Measurements from ENCODE around the gene CXCL16. TPM values are rescaled to one million over a fixed set of nuclear protein-coding genes. Genes with fewer than 3 reads are reported as not detected.
A peak's percentile ranks its signal among the peaks of the same experiment; 100 is the strongest.

The CXCL16 gene
- total and polyA plus RNA-seq, 10 of the 15 experiments (the other 5 are each of a cell fraction or from before 2014, with no cell fraction given): 0.15 to 2.2 (median 0.65) TPM

DNA sequence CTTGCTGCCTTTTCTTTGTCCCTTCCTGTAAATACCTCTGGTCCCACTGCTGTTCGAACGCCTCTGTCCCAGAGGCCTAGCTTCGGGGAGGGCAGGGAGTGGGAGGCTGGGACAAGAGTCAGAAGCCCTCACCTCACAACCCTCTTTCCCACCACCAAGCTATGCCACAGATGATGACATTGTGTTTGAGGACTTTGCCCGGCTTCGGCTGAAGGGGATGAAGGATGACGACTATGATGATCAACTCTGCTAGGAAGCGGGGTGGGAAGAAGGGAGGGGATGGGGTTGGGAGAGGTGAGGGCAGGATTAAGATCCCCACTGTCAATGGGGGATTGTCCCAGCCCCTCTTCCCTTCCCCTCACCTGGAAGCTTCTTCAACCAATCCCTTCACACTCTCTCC is 18.9 kb downstream of the CXCL16 start:
- no peak overlapping the region for H3K4me2 ChIP-seq (ENCODE audit: control insufficient read depth, insufficient read depth)
- ChIA-PET SMC1A (ENCODE audit: uncharacterized antibody, unreplicated experiment) (interaction anchor here (1.6 kb wide), 1 partner anchor 10 kb away, joined by 3 read pairs; the partner anchor contains the start of gene ARRB2), RAD21 (ENCODE audit: unreplicated experiment) (no interaction called here), CTCF (no interaction called here), POLR2A (no interaction called here)
- TSS peak; percentile 89 for BruUV-seq (replicated peaks)
- no peak for DNase-seq (ENCODE audit: low read depth, low spot score)
- 96% methylated on average over 7 of the region's 7 CpGs for WGBS (ENCODE audit: insufficient coverage, insufficient replicate concordance, low lambda C conversion rate, missing lambda C conversion rate)
- no peak overlapping the region for H3K4me3 ChIP-seq
- peaks cover 5% of the 10 kb centered on the region for H3K4me1 ChIP-seq (ENCODE audit: control insufficient read depth, insufficient read depth, low read length)
- no peaks in the 10 kb centered on the region for H3K27me3 ChIP-seq (replicated peaks in 1 of 2; ENCODE audit: control insufficient read depth in 2 of 2, insufficient read depth in 2 of 2, low read length in 1 of 2)
- no peak overlapping the region for H2AFZ ChIP-seq (ENCODE audit: control insufficient read depth, low read depth, low read length)
- H3K27ac ChIP-seq (ENCODE audit: control insufficient read depth, insufficient read depth): no peak overlapping the region
- intact Hi-C loops (cut with micrococcal nuclease; ENCODE audit: unreplicated experiment): no loop called here
- no peaks in the 10 kb centered on the region for H3K9me3 ChIP-seq (replicated peaks; ENCODE audit: control insufficient read depth, insufficient read depth, low read length)
- peaks cover 8 to 12% of the 10 kb centered on the region in 2 experiments; a peak in 3 of 4 replicates for H3K36me3 ChIP-seq (ENCODE audit: control insufficient read depth in 2 of 2, insufficient read depth in 2 of 2, low read length in 1 of 2)
- no peak for FAIRE-seq
- no peak for ATAC-seq
- H3K79me2 ChIP-seq (ENCODE audit: control insufficient read depth, insufficient read depth, low read length): no peaks in the 10 kb centered on the region
- in situ Hi-C loops (cut with MboI): no loop called here
- no peaks in the 10 kb centered on the region for H4K20me1 ChIP-seq (ENCODE audit: control insufficient read depth, insufficient read depth)
- TF ChIP-seq ASH2L (IDR thresholded peaks at IDR 0.05; ENCODE audit: borderline replicate concordance, low read depth): no peak
- TF ChIP-seq, protein P1, sequence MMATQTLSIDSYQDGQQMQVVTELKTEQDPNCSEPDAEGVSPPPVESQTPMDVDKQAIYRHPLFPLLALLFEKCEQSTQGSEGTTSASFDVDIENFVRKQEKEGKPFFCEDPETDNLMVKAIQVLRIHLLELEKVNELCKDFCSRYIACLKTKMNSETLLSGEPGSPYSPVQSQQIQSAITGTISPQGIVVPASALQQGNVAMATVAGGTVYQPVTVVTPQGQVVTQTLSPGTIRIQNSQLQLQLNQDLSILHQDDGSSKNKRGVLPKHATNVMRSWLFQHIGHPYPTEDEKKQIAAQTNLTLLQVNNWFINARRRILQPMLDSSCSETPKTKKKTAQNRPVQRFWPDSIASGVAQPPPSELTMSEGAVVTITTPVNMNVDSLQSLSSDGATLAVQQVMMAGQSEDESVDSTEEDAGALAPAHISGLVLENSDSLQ (IDR thresholded peaks at IDR 0.05): no peak
- TF ChIP-seq, protein P2, sequence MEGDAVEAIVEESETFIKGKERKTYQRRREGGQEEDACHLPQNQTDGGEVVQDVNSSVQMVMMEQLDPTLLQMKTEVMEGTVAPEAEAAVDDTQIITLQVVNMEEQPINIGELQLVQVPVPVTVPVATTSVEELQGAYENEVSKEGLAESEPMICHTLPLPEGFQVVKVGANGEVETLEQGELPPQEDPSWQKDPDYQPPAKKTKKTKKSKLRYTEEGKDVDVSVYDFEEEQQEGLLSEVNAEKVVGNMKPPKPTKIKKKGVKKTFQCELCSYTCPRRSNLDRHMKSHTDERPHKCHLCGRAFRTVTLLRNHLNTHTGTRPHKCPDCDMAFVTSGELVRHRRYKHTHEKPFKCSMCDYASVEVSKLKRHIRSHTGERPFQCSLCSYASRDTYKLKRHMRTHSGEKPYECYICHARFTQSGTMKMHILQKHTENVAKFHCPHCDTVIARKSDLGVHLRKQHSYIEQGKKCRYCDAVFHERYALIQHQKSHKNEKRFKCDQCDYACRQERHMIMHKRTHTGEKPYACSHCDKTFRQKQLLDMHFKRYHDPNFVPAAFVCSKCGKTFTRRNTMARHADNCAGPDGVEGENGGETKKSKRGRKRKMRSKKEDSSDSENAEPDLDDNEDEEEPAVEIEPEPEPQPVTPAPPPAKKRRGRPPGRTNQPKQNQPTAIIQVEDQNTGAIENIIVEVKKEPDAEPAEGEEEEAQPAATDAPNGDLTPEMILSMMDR (IDR thresholded peaks at IDR 0.05 in 2 of 3, conservative IDR thresholded peaks at IDR 0.05 in 1 of 3; ENCODE audit: control insufficient read depth in 2 of 3, extremely low read depth in 1 of 3, insufficient read depth in 1 of 3, low read depth in 3 of 3, low read length in 3 of 3): no peak
- TF ChIP-seq, protein P3, sequence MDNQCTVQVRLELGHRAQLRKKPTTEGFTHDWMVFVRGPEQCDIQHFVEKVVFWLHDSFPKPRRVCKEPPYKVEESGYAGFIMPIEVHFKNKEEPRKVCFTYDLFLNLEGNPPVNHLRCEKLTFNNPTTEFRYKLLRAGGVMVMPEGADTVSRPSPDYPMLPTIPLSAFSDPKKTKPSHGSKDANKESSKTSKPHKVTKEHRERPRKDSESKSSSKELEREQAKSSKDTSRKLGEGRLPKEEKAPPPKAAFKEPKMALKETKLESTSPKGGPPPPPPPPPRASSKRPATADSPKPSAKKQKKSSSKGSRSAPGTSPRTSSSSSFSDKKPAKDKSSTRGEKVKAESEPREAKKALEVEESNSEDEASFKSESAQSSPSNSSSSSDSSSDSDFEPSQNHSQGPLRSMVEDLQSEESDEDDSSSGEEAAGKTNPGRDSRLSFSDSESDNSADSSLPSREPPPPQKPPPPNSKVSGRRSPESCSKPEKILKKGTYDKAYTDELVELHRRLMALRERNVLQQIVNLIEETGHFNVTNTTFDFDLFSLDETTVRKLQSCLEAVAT (IDR thresholded peaks at IDR 0.05): no peak
- TF ChIP-seq, protein P4, sequence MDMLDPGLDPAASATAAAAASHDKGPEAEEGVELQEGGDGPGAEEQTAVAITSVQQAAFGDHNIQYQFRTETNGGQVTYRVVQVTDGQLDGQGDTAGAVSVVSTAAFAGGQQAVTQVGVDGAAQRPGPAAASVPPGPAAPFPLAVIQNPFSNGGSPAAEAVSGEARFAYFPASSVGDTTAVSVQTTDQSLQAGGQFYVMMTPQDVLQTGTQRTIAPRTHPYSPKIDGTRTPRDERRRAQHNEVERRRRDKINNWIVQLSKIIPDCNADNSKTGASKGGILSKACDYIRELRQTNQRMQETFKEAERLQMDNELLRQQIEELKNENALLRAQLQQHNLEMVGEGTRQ (IDR thresholded peaks at IDR 0.05; ENCODE audit: borderline replicate concordance, low read depth, low read length): no peak
- TF ChIP-seq CEBPB (IDR thresholded peaks at IDR 0.05; ENCODE audit: borderline replicate concordance in 1 of 2, low read depth in 2 of 2, low read length in 2 of 2): no peak
- TF ChIP-seq SUPT20H (IDR thresholded peaks at IDR 0.05; ENCODE audit: borderline replicate concordance, control insufficient read depth, low read depth, low read length): no peak
- TF ChIP-seq IRF4 (IDR thresholded peaks at IDR 0.05; ENCODE audit: low read depth, low read length): no peak
- no peak for TF ChIP-seq WRNIP1 (IDR thresholded peaks at IDR 0.05; ENCODE audit: borderline replicate concordance, low read depth, low read length)
- H3K9ac ChIP-seq (ENCODE audit: control insufficient read depth, insufficient read depth, low read length): no peak overlapping the region

All from GM12878 (cell line).